A204.1 (cell line): ENCODE data around the gene SLC39A9.

ENCODE experiments used
- FAIRE-seq: peaks from 2 replicates; lab custom pipeline; 2012; peaks lifted over from hg19 to GRCh38; lab: Jason Lieb, UNC

The SLC39A9 gene

DNA sequence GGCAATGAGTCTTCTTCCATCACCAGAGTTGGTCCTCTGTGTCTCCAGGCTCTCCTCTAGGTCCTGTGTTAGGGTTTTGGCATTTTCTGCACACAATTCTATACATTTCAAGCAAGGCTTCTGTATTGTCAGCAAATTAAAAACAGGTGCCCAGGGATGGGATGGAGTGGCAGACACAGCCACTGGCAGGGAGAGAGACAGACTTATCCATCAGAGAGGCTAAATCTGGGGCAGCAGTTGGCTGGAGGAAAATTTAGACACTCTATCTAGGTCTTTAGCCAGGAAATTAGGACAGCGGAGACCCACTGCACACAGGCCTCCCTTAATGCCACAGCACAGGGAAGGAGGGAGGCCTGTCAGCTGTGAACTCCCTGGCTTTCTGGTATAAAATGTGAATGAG, 106.3 kb downstream of the SLC39A9 start:
- FAIRE-seq = no peak

DNA sequence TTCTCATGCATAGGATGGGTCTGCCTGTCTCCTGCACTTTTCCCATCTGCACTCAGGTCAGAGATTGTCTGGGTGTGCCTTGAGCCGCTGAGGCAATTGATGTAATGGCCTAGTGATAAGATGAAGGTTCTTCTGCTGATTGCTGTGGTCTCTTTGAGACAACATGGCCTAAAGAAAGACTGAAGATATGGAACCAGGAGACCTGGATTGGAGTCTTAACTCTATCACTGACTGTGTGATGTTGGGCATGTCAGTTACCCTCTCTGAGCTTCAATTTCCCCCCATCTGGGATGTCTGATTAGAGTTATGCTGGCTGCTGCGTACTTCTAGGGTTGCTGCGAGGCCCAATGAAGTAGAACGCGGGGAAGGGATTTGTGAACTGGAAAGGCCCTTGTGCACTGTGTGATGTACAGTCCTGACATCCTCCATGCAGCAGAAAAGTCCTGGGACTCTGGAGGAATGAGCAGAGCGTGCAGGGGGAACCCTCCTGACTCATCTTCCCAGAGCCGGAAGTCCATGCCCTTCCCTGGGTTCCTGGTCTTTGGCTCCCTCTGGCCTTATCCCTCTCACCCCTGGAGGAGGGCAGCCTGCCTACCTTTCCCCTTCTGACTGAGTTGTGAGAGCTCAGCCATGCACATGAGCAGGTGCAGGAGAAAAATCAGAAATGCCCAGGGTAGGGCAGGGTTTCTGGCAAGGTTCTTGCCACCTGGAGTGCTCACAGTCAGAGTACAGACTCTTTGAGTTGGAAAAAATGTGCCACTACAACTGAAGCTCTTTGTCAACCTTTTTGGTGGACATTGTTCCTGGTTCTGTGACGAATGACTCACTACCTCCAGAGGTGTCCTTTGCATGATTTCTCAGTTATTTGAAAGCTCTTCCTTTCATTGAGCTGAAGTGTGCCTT, 107.1 kb downstream of the SLC39A9 start:
- FAIRE-seq = no peak

DNA sequence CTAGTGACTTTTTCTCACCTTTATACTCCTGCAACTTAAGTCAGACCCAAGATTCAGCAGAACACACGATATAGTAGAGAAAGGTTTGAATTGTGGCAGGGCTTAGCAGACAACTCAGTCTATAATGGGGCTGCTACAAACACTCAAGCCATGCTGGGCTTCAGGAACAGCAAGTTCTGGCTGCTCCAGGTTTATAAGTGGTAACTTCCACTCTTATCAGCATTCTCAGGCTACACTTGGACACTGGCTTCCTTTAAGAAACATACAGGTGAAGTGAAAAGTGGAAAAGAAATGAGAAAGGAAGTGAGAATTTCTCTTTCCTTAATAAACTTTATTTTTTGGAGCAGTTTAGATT, 107.7 kb downstream of the SLC39A9 start:
- FAIRE-seq = no peak
